ENCODE measurements around the gene CBR1. TPM values are rescaled to one million over a fixed set of nuclear protein-coding genes. Genes with fewer than 3 reads are reported as not detected.
A peak's percentile ranks its signal among the peaks of the same experiment; 100 is the strongest.

CBR1 gene
- total and polyA plus RNA-seq, 2 of the 13 experiments (the other 11 are each of a cell fraction or from before 2014, with no cell fraction given) = 33.7 to 38.7 TPM

DNA sequence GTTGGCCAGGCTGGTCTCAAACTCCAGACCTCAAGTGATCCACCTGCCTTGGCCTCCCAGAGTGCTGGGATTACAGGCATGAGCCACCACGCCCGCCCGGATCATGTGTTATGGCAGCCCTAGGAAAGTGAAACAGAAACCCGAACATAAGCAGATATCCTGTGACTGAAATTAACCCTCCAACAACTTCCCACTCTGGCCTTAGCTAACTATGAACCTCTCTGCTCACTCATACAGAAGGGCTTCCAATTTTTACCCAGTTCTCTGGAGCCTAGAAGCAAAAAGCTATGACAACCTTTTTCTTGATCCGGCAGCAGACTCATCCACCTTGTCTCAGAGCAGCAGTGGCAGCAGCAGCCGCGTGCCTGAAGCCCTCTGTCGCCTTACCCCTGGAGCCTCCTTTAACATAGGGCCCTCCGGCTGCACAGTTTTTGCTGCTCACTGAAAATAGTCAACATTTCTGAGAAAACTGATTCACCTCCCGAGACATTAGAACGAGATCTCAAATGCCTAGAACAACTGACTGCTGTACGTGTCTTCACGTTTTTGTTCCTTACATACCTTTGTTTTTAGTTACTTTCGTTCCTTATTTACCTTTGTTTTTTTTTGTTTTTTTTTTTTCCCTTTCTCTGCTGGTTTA is 9.3 kb downstream of the CBR1 start (continued):
- TF ChIP-seq TFDP1 (CRISPR knock-in tag; IDR thresholded peaks at IDR 0.05; ENCODE audit: borderline replicate concordance) (no peak), SMARCE1 (IDR thresholded peaks at IDR 0.05; ENCODE audit: borderline replicate concordance) (no peak), SOX5 (CRISPR knock-in tag; IDR thresholded peaks at IDR 0.05; ENCODE audit: borderline replicate concordance) (no peak), HOXA7 (CRISPR knock-in tag; IDR thresholded peaks at IDR 0.05) (no peak), ZFP90 (CRISPR knock-in tag; IDR thresholded peaks at IDR 0.05; ENCODE audit: borderline replicate concordance) (peak; percentile 39; the same call in 1 of the 2 replicates), MYPOP (CRISPR knock-in tag; IDR thresholded peaks at IDR 0.05) (no peak), SRY (CRISPR knock-in tag; IDR thresholded peaks at IDR 0.05) (no peak), SNRNP70 (IDR thresholded peaks at IDR 0.05; ENCODE audit: low read depth, low read length) (no peak), ZSCAN5A (CRISPR knock-in tag; IDR thresholded peaks at IDR 0.05; ENCODE audit: borderline replicate concordance) (0 out of 2 replicates have a peak, but pooled peaks have one; percentile 33), SMAD3 (CRISPR knock-in tag; IDR thresholded peaks at IDR 0.05) (no peak), ATM (IDR thresholded peaks at IDR 0.05; ENCODE audit: borderline replicate concordance) (no peak), PPARG (CRISPR knock-in tag; conservative IDR thresholded peaks at IDR 0.05) (no peak), PREB (CRISPR knock-in tag; IDR thresholded peaks at IDR 0.05) (no peak), ZNF451 (CRISPR knock-in tag; IDR thresholded peaks at IDR 0.05) (no peak)
- TF ChIP-seq, protein P1, sequence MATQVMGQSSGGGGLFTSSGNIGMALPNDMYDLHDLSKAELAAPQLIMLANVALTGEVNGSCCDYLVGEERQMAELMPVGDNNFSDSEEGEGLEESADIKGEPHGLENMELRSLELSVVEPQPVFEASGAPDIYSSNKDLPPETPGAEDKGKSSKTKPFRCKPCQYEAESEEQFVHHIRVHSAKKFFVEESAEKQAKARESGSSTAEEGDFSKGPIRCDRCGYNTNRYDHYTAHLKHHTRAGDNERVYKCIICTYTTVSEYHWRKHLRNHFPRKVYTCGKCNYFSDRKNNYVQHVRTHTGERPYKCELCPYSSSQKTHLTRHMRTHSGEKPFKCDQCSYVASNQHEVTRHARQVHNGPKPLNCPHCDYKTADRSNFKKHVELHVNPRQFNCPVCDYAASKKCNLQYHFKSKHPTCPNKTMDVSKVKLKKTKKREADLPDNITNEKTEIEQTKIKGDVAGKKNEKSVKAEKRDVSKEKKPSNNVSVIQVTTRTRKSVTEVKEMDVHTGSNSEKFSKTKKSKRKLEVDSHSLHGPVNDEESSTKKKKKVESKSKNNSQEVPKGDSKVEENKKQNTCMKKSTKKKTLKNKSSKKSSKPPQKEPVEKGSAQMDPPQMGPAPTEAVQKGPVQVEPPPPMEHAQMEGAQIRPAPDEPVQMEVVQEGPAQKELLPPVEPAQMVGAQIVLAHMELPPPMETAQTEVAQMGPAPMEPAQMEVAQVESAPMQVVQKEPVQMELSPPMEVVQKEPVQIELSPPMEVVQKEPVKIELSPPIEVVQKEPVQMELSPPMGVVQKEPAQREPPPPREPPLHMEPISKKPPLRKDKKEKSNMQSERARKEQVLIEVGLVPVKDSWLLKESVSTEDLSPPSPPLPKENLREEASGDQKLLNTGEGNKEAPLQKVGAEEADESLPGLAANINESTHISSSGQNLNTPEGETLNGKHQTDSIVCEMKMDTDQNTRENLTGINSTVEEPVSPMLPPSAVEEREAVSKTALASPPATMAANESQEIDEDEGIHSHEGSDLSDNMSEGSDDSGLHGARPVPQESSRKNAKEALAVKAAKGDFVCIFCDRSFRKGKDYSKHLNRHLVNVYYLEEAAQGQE (IDR thresholded peaks at IDR 0.05; ENCODE audit: borderline replicate concordance in 1 of 2, low read depth in 1 of 2, low read length in 2 of 2) = no peak
- TF ChIP-seq, protein P2, sequence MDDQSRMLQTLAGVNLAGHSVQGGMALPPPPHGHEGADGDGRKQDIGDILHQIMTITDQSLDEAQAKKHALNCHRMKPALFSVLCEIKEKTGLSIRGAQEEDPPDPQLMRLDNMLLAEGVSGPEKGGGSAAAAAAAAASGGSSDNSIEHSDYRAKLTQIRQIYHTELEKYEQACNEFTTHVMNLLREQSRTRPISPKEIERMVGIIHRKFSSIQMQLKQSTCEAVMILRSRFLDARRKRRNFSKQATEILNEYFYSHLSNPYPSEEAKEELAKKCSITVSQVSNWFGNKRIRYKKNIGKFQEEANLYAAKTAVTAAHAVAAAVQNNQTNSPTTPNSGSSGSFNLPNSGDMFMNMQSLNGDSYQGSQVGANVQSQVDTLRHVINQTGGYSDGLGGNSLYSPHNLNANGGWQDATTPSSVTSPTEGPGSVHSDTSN (CRISPR knock-in tag; IDR thresholded peaks at IDR 0.05; ENCODE audit: borderline replicate concordance) = no peak
- TF ChIP-seq, protein P3, sequence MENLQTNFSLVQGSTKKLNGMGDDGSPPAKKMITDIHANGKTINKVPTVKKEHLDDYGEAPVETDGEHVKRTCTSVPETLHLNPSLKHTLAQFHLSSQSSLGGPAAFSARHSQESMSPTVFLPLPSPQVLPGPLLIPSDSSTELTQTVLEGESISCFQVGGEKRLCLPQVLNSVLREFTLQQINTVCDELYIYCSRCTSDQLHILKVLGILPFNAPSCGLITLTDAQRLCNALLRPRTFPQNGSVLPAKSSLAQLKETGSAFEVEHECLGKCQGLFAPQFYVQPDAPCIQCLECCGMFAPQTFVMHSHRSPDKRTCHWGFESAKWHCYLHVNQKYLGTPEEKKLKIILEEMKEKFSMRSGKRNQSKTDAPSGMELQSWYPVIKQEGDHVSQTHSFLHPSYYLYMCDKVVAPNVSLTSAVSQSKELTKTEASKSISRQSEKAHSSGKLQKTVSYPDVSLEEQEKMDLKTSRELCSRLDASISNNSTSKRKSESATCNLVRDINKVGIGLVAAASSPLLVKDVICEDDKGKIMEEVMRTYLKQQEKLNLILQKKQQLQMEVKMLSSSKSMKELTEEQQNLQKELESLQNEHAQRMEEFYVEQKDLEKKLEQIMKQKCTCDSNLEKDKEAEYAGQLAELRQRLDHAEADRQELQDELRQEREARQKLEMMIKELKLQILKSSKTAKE (CRISPR knock-in tag; IDR thresholded peaks at IDR 0.05; ENCODE audit: borderline replicate concordance) = no peak
